GM12878 (cell line): Measurements from ENCODE around the gene STPG3. TPM values are rescaled to one million over a fixed set of nuclear protein-coding genes. Genes with fewer than 3 reads are reported as not detected.

Experiments
- ATAC-seq: fragments of 200-7000 bp; cut with Tn5 transposase; 3 replicates; pipeline ENCODE4 v1.9.1; 2020; ENCODE audit warnings: mild to moderate bottlenecking, moderate library complexity
- BruUV-seq: library from RNA; stranded (reverse); fragments of 400-500 nt; replicated peaks from 2 replicates; lab custom pipeline; 2021; lab: Mats Ljungman, UMichigan
- CTCF ChIA-PET: fragments of 300-600 bp; sonication (Branson Sonifier 250); formaldehyde crosslinking; extraction: SDS; loops from one replicate; lab custom pipeline; 2021; ENCODE audit warnings: inconsistent platforms; lab: Yijun Ruan, JAX
- POLR2A ChIA-PET: fragments of 350-600 bp; formaldehyde crosslinking; extraction: SDS; loops from one replicate; lab custom pipeline; 2021; ENCODE audit warnings: inconsistent platforms; lab: Charles Lee
- RAD21 ChIA-PET: fragments of 300-600 bp; sonication (Branson Sonifier 250); formaldehyde crosslinking; loops from one replicate; lab custom pipeline; 2023; ENCODE audit warnings: antibody characterized with exemption; ENCODE audit not compliant: unreplicated experiment; lab: Charles Lee
- SMC1A ChIA-PET: fragments of 300-600 bp; sonication (Branson Sonifier 250); formaldehyde crosslinking; loops from one replicate; lab custom pipeline; 2023; ENCODE audit not compliant: unreplicated experiment, uncharacterized antibody; lab: Charles Lee
- DNase-seq: peaks from one replicate; pipeline ENCODE4 v3.0.0-alpha.2; 2011; ENCODE audit warnings: low read depth, low spot score
- FAIRE-seq: peaks from 3 replicates; lab custom pipeline; 2011; peaks lifted over from hg19 to GRCh38; lab: Jason Lieb, UNC
- H2AFZ ChIP-seq: 2 replicates; pipeline ENCODE4 v1.6.0; 2011; ENCODE audit warnings: low read depth, low read length, control low read depth; ENCODE audit not compliant: control insufficient read depth
- H3K27ac ChIP-seq: 2 replicates; pipeline ENCODE4 v1.5.1; 2011; ENCODE audit warnings: control low read depth; ENCODE audit not compliant: control insufficient read depth, insufficient read depth
- H3K27me3 ChIP-seq, 2 experiments: replicated peaks in 1 of 2; 2 replicates each; pipeline versions ENCODE4 v1.6.0 to v1.6.1; 2011; ENCODE audit warnings: low read length in 1 of 2; ENCODE audit not compliant: control insufficient read depth in 2 of 2, insufficient read depth in 2 of 2
- H3K36me3 ChIP-seq, 2 experiments: 2 replicates each; pipeline ENCODE4 v1.5.1; 2011; ENCODE audit warnings: low read length in 1 of 2; ENCODE audit not compliant: control insufficient read depth in 2 of 2, insufficient read depth in 2 of 2
- H3K4me1 ChIP-seq: 2 replicates; pipeline ENCODE4 v1.6.1; 2011; ENCODE audit warnings: mild to moderate bottlenecking, low read length, moderate library complexity, mixed read lengths; ENCODE audit not compliant: control insufficient read depth, insufficient read depth
- H3K4me2 ChIP-seq: 2 replicates; pipeline ENCODE4 v1.6.0; 2011; ENCODE audit warnings: control low read depth; ENCODE audit not compliant: control insufficient read depth, insufficient read depth
- H3K4me3 ChIP-seq: fragments of 200-600 bp; sonication (generic); 2 replicates; pipeline ENCODE4 v1.5.1; 2016
- H3K79me2 ChIP-seq: 2 replicates; pipeline ENCODE4 v1.6.0; 2011; ENCODE audit warnings: low read length; ENCODE audit not compliant: control insufficient read depth, insufficient read depth
- H3K9ac ChIP-seq: 2 replicates; pipeline ENCODE4 v1.8.0; 2011; ENCODE audit warnings: low read length, control low read depth, mixed read lengths; ENCODE audit not compliant: control insufficient read depth, insufficient read depth
- H3K9me3 ChIP-seq: replicated peaks from 3 replicates; pipeline ENCODE4 v1.5.1; 2011; ENCODE audit warnings: mild to moderate bottlenecking, low read length; ENCODE audit not compliant: control insufficient read depth, insufficient read depth
- H4K20me1 ChIP-seq: 2 replicates; pipeline ENCODE4 v1.6.0; 2011; ENCODE audit not compliant: control insufficient read depth, insufficient read depth
- POLR2A ChIP-seq: IDR thresholded peaks from 2 replicates; pipeline ENCODE4 v1.6.1; 2011; ENCODE audit warnings: low read depth, mild to moderate bottlenecking, low read length
- RAD21 ChIP-seq: IDR thresholded peaks from 2 replicates; pipeline ENCODE4 v1.6.1; 2011; ENCODE audit warnings: mild to moderate bottlenecking, low read depth, low read length, moderate library complexity; ENCODE audit not compliant: insufficient read depth
- RUNX3 ChIP-seq: IDR thresholded peaks from 2 replicates; pipeline ENCODE4 v1.6.1; 2012; ENCODE audit warnings: low read length, inconsistent platforms
- ZBTB33 ChIP-seq: fragments of 450-650 bp; IDR thresholded peaks from 2 replicates; pipeline ENCODE4 v1.6.1; 2017; ENCODE audit warnings: mild to moderate bottlenecking
- WGBS: methylation state at CpG from one replicate; pipeline ENCODE4 v1.1.6; 2016; ENCODE audit warnings: low lambda C conversion rate; ENCODE audit not compliant: insufficient replicate concordance, insufficient coverage; ENCODE audit errors: missing lambda C conversion rate; 5-methylcytosine and 5-hydroxymethylcytosine counted together
- in situ Hi-C: fragments of 300-500 bp; cut with MboI; formaldehyde crosslinking; loops from 9 replicates; pipeline ENCODE4 v1.14.3; 2018; ENCODE audit warnings: mixed read lengths
- intact Hi-C: fragments of 100-400 bp; cut with micrococcal nuclease; formaldehyde crosslinking; loops from one replicate; pipeline ENCODE4 v1.14.2; 2022; ENCODE audit not compliant: unreplicated experiment
- polyA plus RNA-seq, 11 experiments: library from polyadenylated mRNA; depleted of rRNA in 4 of 11; unstranded in 6 of 11; stranded (reverse) in 5 of 11; fragments of >200 nt; fragmentation: Nextera tagmentation in 4 of 11; fragmentation: Illumina TruSeq in 1 of 11; extraction: Ambion mirVana in 4 of 11; extraction: Trizol in 1 of 11; gene quantifications; 1 replicate in 1 of 11; 2 replicates in 10 of 11; pipeline versions ENCODE4 v1.2.1 to v1.2.3, GENCODE V29; 2011 to 2016; ENCODE audit warnings: inconsistent platforms in 2 of 11, missing spikeins in 2 of 11, low read depth in 1 of 11
- total RNA-seq, 4 experiments: library from RNA; depleted of rRNA in 3 of 4; stranded (reverse); fragments of >200 nt in 3 of 4; fragmentation: Illumina TruSeq in 1 of 4; extraction: Trizol in 1 of 4; gene quantifications; 2 replicates each; pipeline versions ENCODE4 v1.2.1 to v1.2.3, GENCODE V29; 2013 to 2021

The STPG3 gene
- total and polyA plus RNA-seq, 10 of the 15 experiments (the other 5 are each of a cell fraction or from before 2014, with no cell fraction given), result not detected

GRCh38 chr9:137299938-137300337 lies 48.9 kb downstream of the STPG3 start:
- 79% methylated on average over 16 of the region's 16 CpGs for WGBS
- TSS peak; percentile 86 for BruUV-seq
- H3K27ac ChIP-seq, result no peak overlapping the region
- POLR2A ChIA-PET, result no interaction called here
- SMC1A ChIA-PET, result no interaction called here
- CTCF ChIA-PET, result interaction anchor here (2.5 kb wide), 1 partner anchor 13 kb away, joined by 5 read pairs; no protein-coding TSS in a partner anchor
- TF ChIP-seq ZBTB33, result no peak
- RAD21 ChIA-PET, result no interaction called here
- in situ Hi-C loops, result no loop called here
- intact Hi-C loops, result loop anchor here (5.0 to 10.0 kb wide), 2 partner anchors 122 to 225 kb away; partner anchors contain the start of genes EXD3 and NOXA1
- H4K20me1 ChIP-seq, result no peaks in the 10 kb centered on the region
- no peak for DNase-seq
- H3K9ac ChIP-seq, result no peak overlapping the region
- no peak overlapping the region for H3K4me3 ChIP-seq
- no peak for ATAC-seq
- H2AFZ ChIP-seq, result no peak overlapping the region
- H3K79me2 ChIP-seq, result no peaks in the 10 kb centered on the region; the same call in 1 of the 2 replicates
- H3K9me3 ChIP-seq, result no peaks in the 10 kb centered on the region
- peaks cover 23% of the 10 kb centered on the region for H3K4me1 ChIP-seq
- H3K36me3 ChIP-seq, result no peaks in the 10 kb centered on the region
- no peak overlapping the region for H3K4me2 ChIP-seq
- no peaks in the 10 kb centered on the region; a peak in 1 of 4 replicates for H3K27me3 ChIP-seq
- FAIRE-seq, result no peak

- WGBS, result 23% methylated on average over 20 of the region's 25 CpGs
- peak overlapping the region; percentile 70 for H3K4me3 ChIP-seq
- H3K36me3 ChIP-seq, result no peaks in the 10 kb centered on the region
- DNase-seq, result no peak
- CTCF ChIA-PET, result interaction anchor here (0.6 to 2.5 kb wide), 3 partner anchors 10 to 15 kb away, joined by 3 to 5 read pairs (median 5); no protein-coding TSS in a partner anchor
- TF ChIP-seq POLR2A (0 out of 2 replicates have a peak, but pooled peaks have one; percentile 4), RUNX3 (peak; percentile 38), RAD21 (no peak)
- SMC1A ChIA-PET, result no interaction called here
- H3K79me2 ChIP-seq, result no peaks in the 10 kb centered on the region; the same call in 1 of the 2 replicates
- in situ Hi-C loops (no loop called here), intact Hi-C loops (loop anchor here (5.0 kb wide), 1 partner anchor 122 kb away; the partner anchor contains the start of genes EXD3 and NOXA1)
- H3K27ac ChIP-seq, result no peak overlapping the region
- RAD21 ChIA-PET, result interaction anchor here (0.9 to 2.1 kb wide), 3 partner anchors 16 to 144 kb away, joined by 3 to 20 read pairs (median 6); partner anchors contain the start of gene TUBB4B
- no peak for FAIRE-seq
- H3K4me1 ChIP-seq, result peaks cover 28% of the 10 kb centered on the region
- peak overlapping the region; percentile 44; the same call in 1 of the 2 replicates for H2AFZ ChIP-seq
- H3K9ac ChIP-seq, result peak overlapping the region; percentile 60
- POLR2A ChIA-PET, result interaction anchor here (0.7 to 2.2 kb wide), 2 partner anchors 16 to 671 kb away, joined by 3 to 19 read pairs; no protein-coding TSS in a partner anchor
- no TSS peak for BruUV-seq
- no peaks in the 10 kb centered on the region for H3K9me3 ChIP-seq
- peak overlapping the region; percentile 77 for H3K4me2 ChIP-seq
- H4K20me1 ChIP-seq, result no peaks in the 10 kb centered on the region
- H3K27me3 ChIP-seq, result no peaks in the 10 kb centered on the region; a peak in 1 of 4 replicates
- no peak for ATAC-seq
These were observed 49.5 kb downstream of the STPG3 start for GRCh38 chr9:137300567-137301080.
